Epithelial cell of proximal tubule (primary cell): ENCODE measurements around the gene ASH1L. TPM values are rescaled to one million over a fixed set of nuclear protein-coding genes. Genes with fewer than 3 reads are reported as not detected.
"Not testable (repeated sequence)": the region's sequence is repeated elsewhere in the genome, so short reads cannot be mapped to it uniquely, and the experiment has no call there.

Source experiments
- DNase-seq: peaks from one replicate; pipeline ENCODE4 v3.0.0-alpha.2; 2011; ENCODE audit warnings: low read depth
- H3K4me3 ChIP-seq: 2 replicates; pipeline ENCODE4 v1.5.1; 2011; ENCODE audit warnings: low read depth, mild to moderate bottlenecking, low read length
- total RNA-seq: library from RNA; depleted of rRNA; stranded (reverse); fragments of >200 nt; gene quantifications from 2 replicates; pipeline ENCODE4 v1.2.3, GENCODE V29; 2015
- TF ChIP-seq, protein P1 (sequence below): conservative IDR thresholded peaks from 2 replicates; pipeline ENCODE4 v1.5.1; 2012; ENCODE audit warnings: low read depth, mild to moderate bottlenecking, low read length

ASH1L gene
- total RNA-seq, 1 donor from 2014 or later = 13.4 TPM

GRCh38 chr1:155518484-155518883 lies 44.1 kb downstream of the ASH1L start:
- H3K4me3 ChIP-seq = no peak overlapping the region
- DNase-seq = no peak
- TF ChIP-seq, protein P1, sequence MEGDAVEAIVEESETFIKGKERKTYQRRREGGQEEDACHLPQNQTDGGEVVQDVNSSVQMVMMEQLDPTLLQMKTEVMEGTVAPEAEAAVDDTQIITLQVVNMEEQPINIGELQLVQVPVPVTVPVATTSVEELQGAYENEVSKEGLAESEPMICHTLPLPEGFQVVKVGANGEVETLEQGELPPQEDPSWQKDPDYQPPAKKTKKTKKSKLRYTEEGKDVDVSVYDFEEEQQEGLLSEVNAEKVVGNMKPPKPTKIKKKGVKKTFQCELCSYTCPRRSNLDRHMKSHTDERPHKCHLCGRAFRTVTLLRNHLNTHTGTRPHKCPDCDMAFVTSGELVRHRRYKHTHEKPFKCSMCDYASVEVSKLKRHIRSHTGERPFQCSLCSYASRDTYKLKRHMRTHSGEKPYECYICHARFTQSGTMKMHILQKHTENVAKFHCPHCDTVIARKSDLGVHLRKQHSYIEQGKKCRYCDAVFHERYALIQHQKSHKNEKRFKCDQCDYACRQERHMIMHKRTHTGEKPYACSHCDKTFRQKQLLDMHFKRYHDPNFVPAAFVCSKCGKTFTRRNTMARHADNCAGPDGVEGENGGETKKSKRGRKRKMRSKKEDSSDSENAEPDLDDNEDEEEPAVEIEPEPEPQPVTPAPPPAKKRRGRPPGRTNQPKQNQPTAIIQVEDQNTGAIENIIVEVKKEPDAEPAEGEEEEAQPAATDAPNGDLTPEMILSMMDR = no peak

DNA sequence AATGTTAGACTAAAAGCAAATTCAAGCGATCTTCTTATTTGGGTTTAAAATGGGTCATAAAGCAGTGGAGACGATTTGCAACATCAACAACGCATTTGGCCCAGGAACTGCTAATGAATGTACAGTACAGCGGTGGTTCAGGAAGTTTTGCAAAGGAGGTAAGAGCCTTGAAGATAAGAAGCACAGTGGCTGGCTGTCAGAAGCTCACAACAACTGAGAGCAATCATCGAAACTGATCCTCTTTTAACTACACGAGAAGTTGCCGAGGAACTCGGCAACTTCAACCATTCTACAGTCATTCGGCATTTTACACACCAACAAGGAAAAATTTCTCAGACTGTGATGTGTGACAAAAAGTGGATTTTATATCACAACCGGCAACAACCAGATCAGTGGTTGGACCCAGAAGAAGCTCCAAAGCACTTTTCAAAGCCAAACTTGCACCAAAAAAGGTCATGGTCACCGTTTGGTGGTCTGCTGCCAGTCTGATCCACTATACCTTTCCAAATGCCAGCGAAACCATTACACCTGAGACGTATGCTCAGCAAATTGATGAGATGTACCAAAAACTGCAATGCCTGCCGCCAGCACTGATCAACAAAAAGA lies 47.9 kb downstream of the ASH1L start:
- TF ChIP-seq, protein P1 = no peak
- H3K4me3 ChIP-seq = no peak overlapping the region
- DNase-seq = no peak

DNA sequence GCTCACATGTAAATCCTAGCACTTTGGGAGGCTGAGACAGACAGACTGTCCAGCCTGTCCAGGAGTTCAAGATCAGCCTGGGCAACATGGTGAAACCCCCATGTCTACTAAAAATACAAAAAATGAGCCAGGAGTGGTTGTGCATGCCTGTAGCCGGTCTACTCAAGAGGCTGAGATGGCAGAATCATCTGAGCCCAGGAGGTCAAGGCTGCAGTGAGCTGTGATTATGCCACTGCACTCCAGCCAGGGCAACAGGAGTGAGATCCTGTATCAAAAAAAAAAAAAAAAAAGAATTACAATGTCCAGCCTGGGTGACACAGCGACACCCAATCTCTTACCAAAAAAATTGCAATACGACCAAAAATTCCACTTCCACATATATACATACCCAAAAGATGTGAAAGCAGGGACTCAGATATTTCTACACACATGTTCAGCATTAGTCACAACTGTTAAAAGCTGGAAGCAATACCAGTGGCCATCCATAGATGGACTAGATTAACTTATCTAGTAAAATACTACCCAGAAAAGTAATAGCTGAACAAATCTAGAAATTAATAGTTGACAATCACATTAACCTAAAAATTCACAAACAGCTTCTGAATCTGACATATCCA lies 49.2 kb downstream of the ASH1L start:
- TF ChIP-seq, protein P1 = no peak
- H3K4me3 ChIP-seq = no peak overlapping the region
- DNase-seq = no peak

DNA sequence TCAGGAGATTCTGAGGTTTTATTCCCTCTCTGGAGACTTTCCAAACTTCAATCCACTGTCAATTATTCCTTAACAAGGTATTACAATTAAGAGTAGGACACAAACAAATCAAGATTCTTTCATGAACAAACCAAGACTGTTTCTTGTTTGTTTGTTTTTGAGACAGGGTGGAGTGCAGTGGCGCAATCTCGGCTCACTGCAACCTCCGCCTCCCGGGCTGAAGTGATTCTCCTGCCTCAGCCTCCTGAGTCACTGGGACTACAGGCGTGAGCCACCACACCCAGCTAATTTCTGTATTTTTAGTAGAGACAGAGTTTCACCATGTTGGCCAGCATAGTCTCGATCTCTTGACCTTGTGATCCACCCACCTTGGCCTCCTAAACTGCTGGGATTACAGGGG lies 51.2 kb downstream of the ASH1L start:
- DNase-seq, H3K4me3 ChIP-seq: not testable (repeated sequence)

DNA sequence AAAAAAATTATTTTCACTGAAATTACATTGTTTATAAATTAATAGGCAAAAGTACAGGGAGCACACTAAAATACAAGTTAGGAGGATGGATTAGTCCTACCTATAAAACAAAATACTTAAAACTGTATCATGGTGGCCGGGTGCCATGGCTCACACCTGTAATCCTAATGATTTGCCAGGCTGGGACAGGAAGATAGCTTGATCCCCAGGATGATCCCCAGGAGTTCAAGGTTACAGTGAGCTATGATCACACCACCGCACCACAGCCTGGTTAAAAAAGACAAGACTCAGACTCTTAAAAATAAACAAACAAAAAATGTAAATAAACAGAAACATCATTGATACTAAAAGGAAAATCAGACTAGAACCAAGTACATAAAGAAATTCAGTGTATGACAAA lies 53.5 kb downstream of the ASH1L start:
- TF ChIP-seq, protein P1 = no peak
- no peak for DNase-seq
- no peak overlapping the region for H3K4me3 ChIP-seq

DNA sequence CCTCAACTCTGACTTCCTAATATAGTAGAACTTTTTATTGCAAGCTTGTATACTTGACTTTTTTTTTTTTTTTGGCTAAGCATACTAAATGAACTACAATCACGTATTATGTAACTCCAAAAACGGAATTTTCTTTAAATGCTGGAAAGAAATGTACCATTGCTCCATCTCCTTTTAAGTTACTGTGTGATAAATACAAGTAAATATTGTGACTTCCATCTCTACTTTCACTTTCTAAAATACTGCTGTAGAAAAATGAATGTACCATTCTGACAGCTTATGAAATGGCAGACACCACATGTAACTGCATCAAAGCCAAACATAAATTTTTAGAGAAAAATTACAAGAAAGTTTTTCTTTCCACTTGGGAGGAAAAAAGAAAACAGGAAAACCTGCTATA lies 54.7 kb downstream of the ASH1L start:
- DNase-seq = no peak
- TF ChIP-seq, protein P1 = no peak
- no peak overlapping the region for H3K4me3 ChIP-seq

DNA sequence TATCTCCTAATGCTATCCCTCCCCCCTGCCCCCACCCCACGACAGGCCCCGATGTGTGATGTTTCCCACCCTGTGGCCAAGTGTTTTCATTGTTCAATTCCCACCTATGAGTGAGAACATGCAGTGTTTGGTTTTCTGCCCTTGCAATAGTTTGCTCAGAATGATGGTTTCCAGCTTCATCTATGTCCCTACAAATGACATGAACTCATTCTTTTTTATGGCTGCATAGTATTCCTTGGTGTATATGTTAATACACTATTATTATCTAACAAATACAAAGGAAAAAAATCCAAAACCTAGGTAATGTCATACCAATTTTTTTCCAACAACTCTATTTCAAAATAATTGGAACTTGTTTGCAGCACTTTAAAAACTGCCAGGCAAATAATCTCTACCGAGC lies 56.6 kb downstream of the ASH1L start:
- H3K4me3 ChIP-seq, DNase-seq: not testable (repeated sequence)

DNA sequence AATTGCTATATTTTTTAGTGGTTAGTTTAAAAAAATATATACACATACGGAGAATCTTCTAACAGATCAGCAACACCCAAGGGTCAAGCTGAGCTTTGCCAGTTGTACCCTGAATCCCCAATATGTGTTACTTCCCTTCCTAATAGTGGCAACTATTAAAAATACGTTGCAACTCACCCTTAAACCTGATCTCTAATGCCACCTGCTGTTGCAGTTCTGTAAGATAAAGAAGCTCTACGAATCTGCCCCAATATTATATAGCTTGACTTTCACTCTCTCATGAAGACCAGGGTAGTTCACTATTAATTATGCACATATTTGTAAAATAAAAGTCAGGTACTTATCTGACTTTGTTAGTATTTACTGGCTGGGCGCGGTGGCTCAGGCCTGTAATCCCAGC lies 58.4 kb downstream of the ASH1L start:
- TF ChIP-seq, protein P1 = peak; percentile 51
- no peak for DNase-seq
- H3K4me3 ChIP-seq = no peak overlapping the region
